ENCODE measurements around the gene OR2V1. TPM values are rescaled to one million over a fixed set of nuclear protein-coding genes. Genes with fewer than 3 reads are reported as not detected.

The OR2V1 gene
- total and polyA plus RNA-seq, 2 of the 4 experiments (the other 2 are of a cell fraction): not detected

- ChIA-PET POLR2A (ENCODE audit: unreplicated experiment) (no interaction called here), CTCF (no interaction called here)
- Histone ChIP-seq H2BK15ac (ENCODE audit: low read depth, low read length) (no peak overlapping the region; the same call in 2 of the 3 replicates), H3K79me1 (ENCODE audit: low read depth in 1 of 2, low read length in 2 of 2) (no peaks in the 10 kb centered on the region), H3K14ac (replicated peaks; ENCODE audit: low read depth, low read length) (no peak overlapping the region), H4K91ac (ENCODE audit: insufficient read depth, low read depth, low read length) (peak overlapping the region; percentile 31; the same call in 1 of the 2 replicates), H2AFZ (replicated peaks; ENCODE audit: low read length, poor library complexity) (peak overlapping the region; percentile 98), H2AK5ac (ENCODE audit: low read depth, low read length) (no peak overlapping the region), H2BK120ac (ENCODE audit: low read depth, low read length) (0 out of 2 replicates have a peak overlapping the region, but pooled peaks have one; percentile 19), H3K27ac (ENCODE audit: insufficient read depth, low read length) (peak overlapping the region; percentile 20), H3K4me1 (ENCODE audit: control insufficient read depth, insufficient read depth, low read length) (peaks cover 4% of the 10 kb centered on the region), H4K5ac (ENCODE audit: low read depth, low read length) (peak overlapping the region; percentile 66), H3K36me3 (ENCODE audit: control insufficient read depth, insufficient read depth, low read length) (no peaks in the 10 kb centered on the region), H2BK5ac (ENCODE audit: low read depth, low read length, poor library complexity, severe bottlenecking) (peak overlapping the region; percentile 55), H3K27me3 (ENCODE audit: control insufficient read depth, insufficient read depth, low read length) (peaks cover 4% of the 10 kb centered on the region), H3K9me3 (ENCODE audit: control insufficient read depth, insufficient read depth, low read length) (no peaks in the 10 kb centered on the region), H3K56ac (ENCODE audit: extremely low read depth, insufficient read depth, low read length) (no peak overlapping the region), H3K23ac (ENCODE audit: low read depth, low read length) (no peak overlapping the region), H3K4me3 (ENCODE audit: insufficient read depth, low read depth, low read length) (peak overlapping the region; percentile 47), H3K9ac (ENCODE audit: low read depth, low read length) (peak overlapping the region; percentile 5; the same call in 1 of the 2 replicates), H4K20me1 (ENCODE audit: insufficient read depth, low read length) (no peaks in the 10 kb centered on the region), H3K4me2 (ENCODE audit: low read depth, low read length) (peak overlapping the region; percentile 47), H3K4ac (ENCODE audit: low read depth, low read length) (peak overlapping the region; percentile 60), H2BK20ac (ENCODE audit: low read depth, low read length) (0 out of 2 replicates have a peak overlapping the region, but pooled peaks have one; percentile 35), H3K18ac (ENCODE audit: low read depth, low read length) (peak overlapping the region; percentile 57; the same call in 1 of the 2 replicates), H2AK9ac (replicated peaks; ENCODE audit: low read depth, low read length, poor library complexity) (peak overlapping the region; percentile 85), H3K9me1 (ENCODE audit: insufficient read depth, low read length) (peaks cover 3% of the 10 kb centered on the region), H4K8ac (ENCODE audit: low read depth in 2 of 2, low read length in 2 of 2) (peak overlapping the region; percentile 40 to 80; a peak in 3 of 4 replicates)
- ATAC-seq (ENCODE audit: low read depth) (peak; percentile 28), DNase-seq (peak; percentile 59)
- dilution Hi-C loops (cut with HindIII; ENCODE audit: low sequenced_read_pairs, unreplicated experiment) (no loop called here), in situ Hi-C loops (cut with MboI; ENCODE audit: low sequenced_read_pairs) (no loop called here), intact Hi-C loops (cut with micrococcal nuclease) (loop anchor here (2.0 kb wide), 1 partner anchor 63 kb away; the partner anchor contains the start of gene TRIM41)
- BruUV-seq (replicated peaks): no TSS peak
- TF ChIP-seq NFE2L2 (IDR thresholded peaks at IDR 0.05; ENCODE audit: low read depth, low read length): no peak; the same call in 1 of the 2 replicates
- TF ChIP-seq MAZ (IDR thresholded peaks at IDR 0.05; ENCODE audit: borderline replicate concordance, low read depth, low read length): 0 out of 2 replicates have a peak, but pooled peaks have one; percentile 27
- WGBS, 2 experiments (ENCODE audit: extremely low coverage in 2 of 2, insufficient read length in 1 of 2): 20% methylated on average over 1 of the region's 21 CpGs; no CpG with 5 or more reads in 1 of the 2 experiments
These were observed 29.3 kb upstream of the OR2V1 start for GRCh38 chr5:181160152-181160754.
